HepG2 (cell line): ENCODE results near the gene MGMT.

ENCODE experiments used
- CTCF ChIP-seq: sonication (generic); formaldehyde crosslinking; IDR thresholded peaks from 2 replicates; pipeline ENCODE4 v1.5.0; 2020; ENCODE audit warnings: mild to moderate bottlenecking, missing genetic modification reagents, moderate library complexity
- HNF4G ChIP-seq, 2 experiments: sonication (generic) in 1 of 2; formaldehyde crosslinking in 1 of 2; IDR thresholded peaks; 2 replicates each; pipeline versions ENCODE4 v1.4.0 to v1.6.1; 2011 to 2020; ENCODE audit warnings: borderline replicate concordance in 2 of 2, low read depth in 2 of 2, mild to moderate bottlenecking in 2 of 2, low read length in 1 of 2, missing genetic modification reagents in 1 of 2, moderate library complexity in 1 of 2
- HNRNPH1 ChIP-seq: fragments of 200-400 bp; formaldehyde crosslinking; optimal IDR thresholded peaks from 2 replicates; pipeline ENCODE3; 2017; ENCODE audit warnings: mild to moderate bottlenecking, low read depth, low read length
- LBX2 ChIP-seq: sonication (generic); formaldehyde crosslinking; IDR thresholded peaks from 2 replicates; pipeline ENCODE4 v1.5.0; 2020; ENCODE audit warnings: missing genetic modification reagents, mild to moderate bottlenecking, borderline replicate concordance
- MAFG ChIP-seq: sonication (generic); formaldehyde crosslinking; IDR thresholded peaks from 2 replicates; pipeline ENCODE4 v1.5.1; 2020; ENCODE audit warnings: mild to moderate bottlenecking, missing genetic modification reagents
- MAFK ChIP-seq, 2 experiments: IDR thresholded peaks in 1 of 2; conservative IDR thresholded peaks in 1 of 2; 2 replicates each; pipeline ENCODE4 v1.6.1; 2011; ENCODE audit warnings: improper control_type of control experiment in 2 of 2, low read length in 2 of 2
- MYC ChIP-seq: sonication (generic); formaldehyde crosslinking; IDR thresholded peaks from 2 replicates; pipeline ENCODE4 v1.9.0; 2021; ENCODE audit warnings: missing genetic modification reagents, borderline replicate concordance
- NR2F6 ChIP-seq, 2 experiments: IDR thresholded peaks; 2 replicates each; pipeline ENCODE4 v1.6.1; 2016; ENCODE audit warnings: antibody characterized with exemption in 1 of 2, mild to moderate bottlenecking in 1 of 2
- REST ChIP-seq, 2 experiments: IDR thresholded peaks; 2 replicates each; pipeline ENCODE4 v1.6.1; 2011 to 2012; ENCODE audit warnings: low read length in 2 of 2, borderline replicate concordance in 1 of 2, low read depth in 1 of 2, mild to moderate bottlenecking in 1 of 2, moderate library complexity in 1 of 2
- THAP9 ChIP-seq: sonication (generic); formaldehyde crosslinking; IDR thresholded peaks from 2 replicates; pipeline ENCODE4; 2020; ENCODE audit warnings: missing genetic modification reagents, mild to moderate bottlenecking, borderline replicate concordance
- ZBTB2 ChIP-seq: sonication (generic); formaldehyde crosslinking; IDR thresholded peaks from 2 replicates; pipeline ENCODE4 v1.8.0; 2022; ENCODE audit warnings: low read depth, missing genetic modification reagents
- ZNF747 ChIP-seq: sonication (generic); formaldehyde crosslinking; IDR thresholded peaks from 2 replicates; pipeline ENCODE4 v1.8.1; 2023; ENCODE audit warnings: missing genetic modification reagents, mild to moderate bottlenecking, borderline replicate concordance
- ZNF841 ChIP-seq: sonication (generic); formaldehyde crosslinking; IDR thresholded peaks from 2 replicates; pipeline ENCODE4 v1.8.1; 2023; ENCODE audit warnings: missing genetic modification reagents, borderline replicate concordance
- ZSCAN29 ChIP-seq: sonication (generic); formaldehyde crosslinking; conservative IDR thresholded peaks from 2 replicates; pipeline ENCODE4 v1.4.0; 2020; ENCODE audit warnings: mild to moderate bottlenecking, missing genetic modification reagents

- TF ChIP-seq MAFG (CRISPR knock-in tag): no peak
- no peak for TF ChIP-seq MYC (CRISPR knock-in tag)
- TF ChIP-seq CTCF (CRISPR knock-in tag): no peak
- no peak for TF ChIP-seq MAFK (conservative IDR thresholded peaks at IDR 0.05 in 1 of 2, IDR thresholded peaks at IDR 0.05 in 1 of 2; ENCODE audit: low read length in 2 of 2)
- TF ChIP-seq ZSCAN29 (CRISPR knock-in tag): no peak
- TF ChIP-seq HNRNPH1: no peak
- TF ChIP-seq ZBTB2 (CRISPR knock-in tag): no peak
- no peak for TF ChIP-seq LBX2
- no peak for TF ChIP-seq REST (IDR thresholded peaks at IDR 0.05; ENCODE audit: borderline replicate concordance in 1 of 2, low read depth in 1 of 2, low read length in 2 of 2)
- no peak for TF ChIP-seq NR2F6 (IDR thresholded peaks at IDR 0.05)
- TF ChIP-seq NR2F6 (CRISPR knock-in tag; IDR thresholded peaks at IDR 0.05): no peak
- TF ChIP-seq ZNF747 (CRISPR knock-in tag): no peak
- no peak for TF ChIP-seq HNF4G (IDR thresholded peaks at IDR 0.05; ENCODE audit: borderline replicate concordance, low read depth, low read length)
- TF ChIP-seq HNF4G (CRISPR knock-in tag; IDR thresholded peaks at IDR 0.05; ENCODE audit: borderline replicate concordance, low read depth): no peak
- TF ChIP-seq THAP9 (CRISPR knock-in tag): no peak
- TF ChIP-seq ZNF841 (CRISPR knock-in tag): no peak
Observed at GRCh38 chr10:129692695-129693094, 225.7 kb downstream of the MGMT start.
